GM23338 (cell line): ENCODE results near the gene KLK1. TPM values are rescaled to one million over a fixed set of nuclear protein-coding genes. Genes with fewer than 3 reads are reported as not detected.

Source experiments
- ATAC-seq: fragments of 200-7000 bp; cut with Tn5 transposase; 3 replicates; pipeline ENCODE4 v1.9.1; 2020
- DNase-seq: peaks from one replicate; pipeline ENCODE4 v3.0.0-alpha.2; 2015; ENCODE audit warnings: low spot score
- H2AFZ ChIP-seq: fragments of 200-600 bp; sonication (generic); 2 replicates; pipeline ENCODE4 v1.8.0; 2016; ENCODE audit warnings: antibody characterized with exemption, mild to moderate bottlenecking, moderate library complexity
- H3F3A ChIP-seq: fragments of 200-600 bp; sonication (generic); replicated peaks from 2 replicates; pipeline ENCODE4 v1.8.0; 2017; ENCODE audit warnings: antibody characterized with exemption, mixed run types, low read depth
- H3K27ac ChIP-seq: fragments of 200-600 bp; sonication (generic); 2 replicates; pipeline ENCODE4 v1.6.1; 2016; ENCODE audit warnings: low read depth
- H3K27me3 ChIP-seq: fragments of 200-600 bp; sonication (generic); 2 replicates; pipeline ENCODE4 v1.8.0; 2016; ENCODE audit warnings: mild to moderate bottlenecking, mixed run types, moderate library complexity; ENCODE audit not compliant: insufficient read depth
- H3K36me3 ChIP-seq: fragments of 200-600 bp; sonication (generic); 2 replicates; pipeline ENCODE4 v1.8.0; 2016; ENCODE audit warnings: mild to moderate bottlenecking; ENCODE audit not compliant: insufficient read depth
- H3K4me1 ChIP-seq: fragments of 200-600 bp; sonication (generic); 2 replicates; pipeline ENCODE4 v1.8.0; 2016; ENCODE audit warnings: mild to moderate bottlenecking, moderate library complexity; ENCODE audit not compliant: insufficient read depth
- H3K4me2 ChIP-seq: fragments of 200-600 bp; sonication (generic); 2 replicates; pipeline ENCODE4 v1.7.1; 2017; ENCODE audit warnings: mixed run types
- H3K4me3 ChIP-seq: fragments of 200-600 bp; sonication (generic); 2 replicates; pipeline ENCODE4 v1.6.1; 2016; ENCODE audit warnings: mixed run types
- H3K79me2 ChIP-seq: fragments of 200-600 bp; sonication (generic); replicated peaks from 2 replicates; pipeline ENCODE4 v1.8.0; 2017; ENCODE audit warnings: mild to moderate bottlenecking; ENCODE audit not compliant: insufficient read depth
- H3K9me2 ChIP-seq: fragments of 200-600 bp; sonication (generic); 2 replicates; pipeline ENCODE4 v1.8.0; 2017; ENCODE audit not compliant: insufficient read depth
- H4K20me1 ChIP-seq: fragments of 200-600 bp; sonication (generic); replicated peaks from 2 replicates; pipeline ENCODE4 v1.8.0; 2017; ENCODE audit warnings: mild to moderate bottlenecking; ENCODE audit not compliant: insufficient read depth
- H3K27ac Mint-ChIP-seq: 2 replicates; pipeline ENCODE4 v1.8.0; 2020; ENCODE audit warnings: inconsistent platforms, mild to moderate bottlenecking, moderate library complexity, mixed read lengths
- H3K27me3 Mint-ChIP-seq: 3 replicates; pipeline ENCODE4 v1.8.0; 2022; ENCODE audit warnings: low read depth, mild to moderate bottlenecking, moderate library complexity, mixed read lengths, inconsistent platforms; ENCODE audit not compliant: insufficient read depth, poor library complexity
- H3K36me3 Mint-ChIP-seq: 3 replicates; pipeline ENCODE4 v1.8.0; 2021; ENCODE audit warnings: low read depth, mild to moderate bottlenecking, inconsistent platforms, moderate library complexity, mixed read lengths
- H3K4me1 Mint-ChIP-seq: 3 replicates; pipeline ENCODE4 v1.8.0; 2020; ENCODE audit warnings: mild to moderate bottlenecking, inconsistent platforms, mixed read lengths
- H3K4me3 Mint-ChIP-seq: 3 replicates; pipeline ENCODE4 v1.8.0; 2021; ENCODE audit warnings: moderate library complexity, mild to moderate bottlenecking, inconsistent platforms, mixed read lengths
- H3K9me3 Mint-ChIP-seq: 3 replicates; pipeline ENCODE4 v1.8.0; 2020; ENCODE audit warnings: moderate library complexity, mild to moderate bottlenecking, inconsistent platforms, mixed read lengths
- CREB1 ChIP-seq: fragments of 250-450 bp; sonication (Bioruptor Pico); IDR thresholded peaks from 2 replicates; pipeline ENCODE4 v1.5.0; 2020; ENCODE audit warnings: low read depth, mild to moderate bottlenecking, moderate library complexity
- CTCF ChIP-seq, 2 experiments: fragments of 200-600 bp in 1 of 2; sonication (generic) in 1 of 2; conservative IDR thresholded peaks; 2 replicates each; pipeline versions ENCODE4 v1.5.1 to v1.6.1; 2016 to 2017; ENCODE audit warnings: antibody characterized with exemption in 2 of 2, low read depth in 2 of 2, mild to moderate bottlenecking in 2 of 2, moderate library complexity in 1 of 2
- EZH2 ChIP-seq: fragments of 200-600 bp; sonication (generic); IDR thresholded peaks from one replicate; pipeline ENCODE4 v1.8.0; 2017; ENCODE audit warnings: antibody characterized with exemption, mild to moderate bottlenecking, low read depth; ENCODE audit not compliant: unreplicated experiment
- STAT1 ChIP-seq: IDR thresholded peaks from one replicate; pipeline ENCODE4 v1.6.1; 2016; ENCODE audit warnings: antibody characterized with exemption; ENCODE audit not compliant: unreplicated experiment
- ZNF114 ChIP-seq: fragments of 250-450 bp; sonication (Bioruptor Pico); IDR thresholded peaks from 2 replicates; pipeline ENCODE4 v1.5.0; 2020; ENCODE audit warnings: mild to moderate bottlenecking, moderate library complexity
- ZNF462 ChIP-seq: fragments of 250-450 bp; sonication (Bioruptor Pico); IDR thresholded peaks from 2 replicates; pipeline ENCODE4 v1.5.0; 2020; ENCODE audit warnings: mild to moderate bottlenecking, moderate library complexity
- polyA plus RNA-seq: library from polyadenylated mRNA; unstranded; fragments of >200 nt; fragmentation: Nextera tagmentation; extraction: Ambion mirVana; gene quantifications from 2 replicates; pipeline ENCODE4 v1.2.1, GENCODE V29; 2016
- total RNA-seq: library from RNA; depleted of rRNA; stranded (reverse); fragments of >200 nt; shearing (Covaris generic); gene quantifications from 2 replicates; pipeline ENCODE4 v1.2.3, GENCODE V29; 2014

Gene KLK1
- total and polyA plus RNA-seq, 2 experiments from 2014 or later: 0.31 to 3.0 TPM

GRCh38 chr19:50843205-50843604, 19.6 kb upstream of the KLK1 start:
- no peaks in the 10 kb centered on the region for H3K36me3 ChIP-seq
- DNase-seq (no peak), ATAC-seq (no peak)
- H3K4me1 ChIP-seq: peaks cover 3% of the 10 kb centered on the region; the same call in 1 of the 2 replicates
- peaks cover 8% of the 10 kb centered on the region; the same call in 1 of the 2 replicates for H3K27me3 ChIP-seq
- no peak overlapping the region for H3K4me2 ChIP-seq
- no peak overlapping the region for H2AFZ ChIP-seq
- H3K4me1 Mint-ChIP-seq: peaks cover 2% of the 10 kb centered on the region; the same call in 2 of the 3 replicates
- no peaks in the 10 kb centered on the region for H3F3A ChIP-seq
- H3K9me3 Mint-ChIP-seq: peaks cover 57% of the 10 kb centered on the region
- H3K36me3 Mint-ChIP-seq: peaks cover 8% of the 10 kb centered on the region; the same call in 2 of the 3 replicates
- H3K27ac Mint-ChIP-seq: no peak overlapping the region
- no peaks in the 10 kb centered on the region for H3K9me2 ChIP-seq
- H3K27ac ChIP-seq: no peak overlapping the region
- H3K4me3 ChIP-seq: no peak overlapping the region
- H4K20me1 ChIP-seq: no peaks in the 10 kb centered on the region
- peaks cover 6% of the 10 kb centered on the region for H3K27me3 Mint-ChIP-seq
- H3K79me2 ChIP-seq: no peaks in the 10 kb centered on the region
- no peak overlapping the region for H3K4me3 Mint-ChIP-seq
- TF ChIP-seq STAT1 (no peak), CREB1 (CRISPR knock-in tag) (no peak)

- Histone ChIP-seq H3K79me2 (no peaks in the 10 kb centered on the region), H3K27me3 (peaks cover 10% of the 10 kb centered on the region; the same call in 1 of the 2 replicates), H3F3A (no peaks in the 10 kb centered on the region), H3K4me2 (no peak overlapping the region), H3K36me3 (no peaks in the 10 kb centered on the region), H2AFZ (no peak overlapping the region), H3K9me2 (no peaks in the 10 kb centered on the region), H4K20me1 (no peaks in the 10 kb centered on the region), H3K4me3 (no peak overlapping the region), H3K27ac (no peak overlapping the region), H3K4me1 (peaks cover 5% of the 10 kb centered on the region; the same call in 1 of the 2 replicates)
- DNase-seq (no peak), ATAC-seq (no peak)
- no peak for TF ChIP-seq CTCF (conservative IDR thresholded peaks at IDR 0.05; ENCODE audit: low read depth in 2 of 2)
- no peak for TF ChIP-seq ZNF114 (CRISPR knock-in tag)
- no peak for TF ChIP-seq ZNF462 (CRISPR knock-in tag)
- no peak for TF ChIP-seq EZH2
- H3K9me3 Mint-ChIP-seq: peaks cover 53% of the 10 kb centered on the region
- peaks cover 8% of the 10 kb centered on the region; the same call in 2 of the 3 replicates for H3K36me3 Mint-ChIP-seq
- H3K4me3 Mint-ChIP-seq: no peak overlapping the region
- no peak overlapping the region for H3K27ac Mint-ChIP-seq
- H3K27me3 Mint-ChIP-seq: peaks cover 7% of the 10 kb centered on the region
- H3K4me1 Mint-ChIP-seq: peaks cover 4% of the 10 kb centered on the region; the same call in 2 of the 3 replicates
Observed at GRCh38 chr19:50842130-50842529, 18.5 kb upstream of the KLK1 start.
